ENCODE data around the gene LRP3. TPM values are rescaled to one million over a fixed set of nuclear protein-coding genes. Genes with fewer than 3 reads are reported as not detected.

LRP3 gene
- total RNA-seq, 4 donors from 2014 or later = 5.5 to 17.2 (median 8.9) TPM

DNA sequence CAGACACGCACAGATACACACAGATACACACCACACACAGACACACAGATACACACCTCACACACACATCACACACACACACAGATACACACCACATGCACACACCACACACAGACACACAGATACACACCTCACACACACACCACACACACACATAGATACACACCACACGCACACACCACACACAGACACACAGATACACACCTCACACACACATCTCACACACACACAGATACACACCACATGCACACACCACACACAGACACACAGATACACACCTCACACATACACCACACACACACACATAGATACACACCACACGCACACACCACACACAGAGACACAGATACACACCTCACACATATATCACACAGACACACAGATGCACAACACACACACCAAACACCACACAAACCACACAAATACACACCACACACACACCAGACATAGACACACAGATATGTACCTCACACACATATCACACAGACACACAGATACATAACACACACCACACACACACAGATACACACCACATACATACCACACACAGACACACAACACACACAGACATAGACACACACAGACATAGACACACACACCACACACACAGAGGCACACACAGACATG, 55.7 kb downstream of the LRP3 start:
- no peak overlapping the region for H3K27ac ChIP-seq
- no peak overlapping the region for H3K4me3 ChIP-seq
- WGBS, 2 donors = 73 to 84% methylated on average over 3 of the region's 3 CpGs
- H3K36me3 ChIP-seq = no peaks in the 10 kb centered on the region
- TF ChIP-seq, protein P1, sequence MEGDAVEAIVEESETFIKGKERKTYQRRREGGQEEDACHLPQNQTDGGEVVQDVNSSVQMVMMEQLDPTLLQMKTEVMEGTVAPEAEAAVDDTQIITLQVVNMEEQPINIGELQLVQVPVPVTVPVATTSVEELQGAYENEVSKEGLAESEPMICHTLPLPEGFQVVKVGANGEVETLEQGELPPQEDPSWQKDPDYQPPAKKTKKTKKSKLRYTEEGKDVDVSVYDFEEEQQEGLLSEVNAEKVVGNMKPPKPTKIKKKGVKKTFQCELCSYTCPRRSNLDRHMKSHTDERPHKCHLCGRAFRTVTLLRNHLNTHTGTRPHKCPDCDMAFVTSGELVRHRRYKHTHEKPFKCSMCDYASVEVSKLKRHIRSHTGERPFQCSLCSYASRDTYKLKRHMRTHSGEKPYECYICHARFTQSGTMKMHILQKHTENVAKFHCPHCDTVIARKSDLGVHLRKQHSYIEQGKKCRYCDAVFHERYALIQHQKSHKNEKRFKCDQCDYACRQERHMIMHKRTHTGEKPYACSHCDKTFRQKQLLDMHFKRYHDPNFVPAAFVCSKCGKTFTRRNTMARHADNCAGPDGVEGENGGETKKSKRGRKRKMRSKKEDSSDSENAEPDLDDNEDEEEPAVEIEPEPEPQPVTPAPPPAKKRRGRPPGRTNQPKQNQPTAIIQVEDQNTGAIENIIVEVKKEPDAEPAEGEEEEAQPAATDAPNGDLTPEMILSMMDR (IDR thresholded peaks at IDR 0.05) = no peak
- no peak for TF ChIP-seq POLR2A (IDR thresholded peaks at IDR 0.05)
- peaks cover 0 to 18% (median 0%) of the 10 kb centered on the region in 4 donors for H3K27me3 ChIP-seq
- no peak for DNase-seq
- intact Hi-C loops (cut with DNase I) = no loop called here
- H3K4me1 ChIP-seq = peaks cover 0 to 10% (median 0%) of the 10 kb centered on the region in 3 donors
- peaks cover 0 to 9% (median 7%) of the 10 kb centered on the region in 3 donors for H3K9me3 ChIP-seq

DNA sequence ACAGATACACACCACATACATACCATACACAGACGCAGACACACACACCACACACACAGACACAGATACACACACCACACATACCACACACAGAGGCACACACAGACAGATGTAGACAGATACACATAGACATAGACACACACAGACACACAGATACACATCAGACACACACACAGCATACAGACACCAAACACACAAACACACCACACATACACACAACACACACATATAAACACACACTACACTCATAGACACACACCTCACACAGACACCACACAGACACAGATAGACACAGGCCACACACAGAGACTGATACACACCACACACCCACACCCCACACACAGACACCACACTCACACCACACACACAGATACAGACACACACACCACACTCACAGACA, 56.4 kb downstream of the LRP3 start:
- H3K9me3 ChIP-seq = peaks cover 0 to 7% (median 4%) of the 10 kb centered on the region in 3 donors
- no peaks in the 10 kb centered on the region for H3K36me3 ChIP-seq
- DNase-seq = no peak
- H3K27ac ChIP-seq = no peak overlapping the region
- TF ChIP-seq, protein P1 (IDR thresholded peaks at IDR 0.05) = no peak
- no peak for TF ChIP-seq POLR2A (IDR thresholded peaks at IDR 0.05)
- H3K4me1 ChIP-seq = peaks cover 0 to 10% (median 0%) of the 10 kb centered on the region in 3 donors
- H3K4me3 ChIP-seq = no peak overlapping the region
- H3K27me3 ChIP-seq = peaks cover 0 to 18% (median 0%) of the 10 kb centered on the region in 4 donors
- intact Hi-C loops (cut with DNase I) = no loop called here
- 100% methylated on average over 1 of the region's 1 CpG for WGBS, 2 donors

DNA sequence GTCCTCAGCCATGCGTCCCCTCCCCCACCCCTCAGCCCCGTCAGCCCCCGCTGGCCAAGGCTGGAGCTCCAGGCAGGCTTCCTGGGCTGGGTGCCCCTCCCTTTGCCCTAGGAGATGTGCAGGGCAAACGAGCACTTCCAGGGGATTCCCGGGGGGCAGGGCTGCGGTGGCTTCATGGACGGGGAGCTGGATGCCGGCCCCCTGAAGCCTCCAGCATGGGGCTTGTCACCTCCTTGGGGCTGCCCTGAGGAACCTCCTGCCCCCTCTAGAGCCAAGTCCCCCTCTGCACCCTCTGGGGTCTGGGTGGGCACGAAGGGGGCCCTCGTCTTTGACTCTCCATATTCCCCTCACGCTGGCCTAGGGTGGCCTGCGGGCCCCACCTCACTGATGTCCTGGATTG, 56.9 kb downstream of the LRP3 start:
- TF ChIP-seq, protein P1 (IDR thresholded peaks at IDR 0.05) = no peak
- no peak for TF ChIP-seq POLR2A (IDR thresholded peaks at IDR 0.05)
- Histone ChIP-seq H3K4me3 (no peak overlapping the region), H3K27me3 (peaks cover 0 to 18% (median 0%) of the 10 kb centered on the region in 4 donors), H3K36me3 (no peaks in the 10 kb centered on the region), H3K9me3 (peaks cover 0 to under 1% (median 0%) of the 10 kb centered on the region in 3 donors), H3K27ac (no peak overlapping the region), H3K4me1 (peaks cover 0 to 10% (median 0%) of the 10 kb centered on the region in 3 donors)
- intact Hi-C loops (cut with DNase I) = no loop called here
- WGBS, 2 donors = 27 to 83% methylated on average over 1 to 3 of the region's 12 CpGs
- no peak for DNase-seq

DNA sequence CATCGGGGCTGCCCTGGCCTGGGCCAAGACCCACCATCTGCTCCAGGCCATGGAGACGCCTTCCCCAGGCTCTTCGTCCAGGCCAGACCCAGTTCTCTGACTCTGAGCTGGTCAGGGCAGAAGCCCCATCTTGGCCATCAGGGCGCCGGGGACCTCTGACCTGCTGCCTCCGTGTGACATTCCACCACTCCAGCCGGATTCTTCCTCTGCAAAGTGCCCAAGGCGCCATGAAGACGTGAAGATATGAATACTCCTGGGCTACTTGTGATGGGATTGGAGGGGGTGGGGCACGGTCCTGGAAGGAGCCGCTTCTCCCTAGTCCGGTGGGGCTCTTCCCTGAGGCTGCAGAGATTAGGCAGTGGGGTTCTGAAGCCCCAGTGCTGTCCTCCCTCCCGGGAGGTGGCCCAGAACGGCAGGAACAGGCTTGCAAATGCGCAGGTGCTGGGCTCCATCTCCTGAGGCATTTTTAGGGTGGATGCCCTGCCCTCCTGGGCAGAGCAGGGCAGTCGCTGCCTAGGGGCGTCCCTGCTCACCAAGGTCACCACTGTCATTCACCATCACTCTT, 57.5 kb downstream of the LRP3 start:
- H3K36me3 ChIP-seq = no peaks in the 10 kb centered on the region
- no peak for DNase-seq
- no peak overlapping the region for H3K27ac ChIP-seq
- intact Hi-C loops (cut with DNase I) = no loop called here
- WGBS, 2 donors = 29 to 41% methylated on average over 3 to 4 of the region's 17 CpGs
- no peak overlapping the region for H3K4me3 ChIP-seq
- H3K4me1 ChIP-seq = peaks cover 0 to 10% (median 0%) of the 10 kb centered on the region in 3 donors
- peaks cover 0 to 18% (median 0%) of the 10 kb centered on the region in 4 donors for H3K27me3 ChIP-seq
- TF ChIP-seq, protein P1 (IDR thresholded peaks at IDR 0.05) = no peak
- no peak for TF ChIP-seq POLR2A (IDR thresholded peaks at IDR 0.05)
- H3K9me3 ChIP-seq = no peaks in the 10 kb centered on the region

DNA sequence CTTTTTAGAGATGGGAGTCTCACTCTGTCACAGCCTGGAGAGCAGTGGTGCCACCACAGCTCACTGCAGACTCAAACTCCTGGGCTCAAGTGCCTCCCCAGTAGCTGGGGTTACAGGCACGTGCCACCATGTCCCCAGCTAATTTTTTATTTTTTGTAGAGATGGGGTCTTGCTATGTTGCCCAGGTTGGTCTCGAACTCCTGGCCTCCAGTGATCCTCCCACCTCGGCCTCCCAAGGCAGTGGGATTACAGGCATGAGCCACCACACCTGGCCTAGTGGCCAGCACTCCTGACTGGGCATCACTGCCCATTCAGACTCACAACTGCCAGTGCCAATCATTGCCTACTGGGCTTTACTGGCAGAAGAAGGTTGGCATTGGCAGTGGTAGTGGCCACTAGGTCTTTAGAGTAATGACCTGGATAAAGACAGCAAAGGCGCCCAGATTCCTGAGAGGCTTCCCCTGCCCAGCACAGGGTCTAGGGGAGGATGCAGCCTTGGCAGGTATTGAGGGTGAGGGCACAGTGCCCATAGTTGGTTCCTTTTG, 58.4 kb downstream of the LRP3 start:
- H3K9me3 ChIP-seq = no peaks in the 10 kb centered on the region
- peaks cover 0 to 18% (median 0%) of the 10 kb centered on the region in 4 donors for H3K27me3 ChIP-seq
- TF ChIP-seq, protein P1 (IDR thresholded peaks at IDR 0.05) = no peak
- no peak for TF ChIP-seq POLR2A (IDR thresholded peaks at IDR 0.05)
- no peak for DNase-seq
- H3K4me1 ChIP-seq = peaks cover 0 to 10% (median 0%) of the 10 kb centered on the region in 3 donors
- no peaks in the 10 kb centered on the region for H3K36me3 ChIP-seq
- WGBS, 2 donors = 88 to 94% methylated on average over 2 of the region's 4 CpGs
- intact Hi-C loops (cut with DNase I) = no loop called here
- no peak overlapping the region for H3K4me3 ChIP-seq
- H3K27ac ChIP-seq = no peak overlapping the region
